ENCODE measurements around the gene TIMM22.

Gene TIMM22

DNA sequence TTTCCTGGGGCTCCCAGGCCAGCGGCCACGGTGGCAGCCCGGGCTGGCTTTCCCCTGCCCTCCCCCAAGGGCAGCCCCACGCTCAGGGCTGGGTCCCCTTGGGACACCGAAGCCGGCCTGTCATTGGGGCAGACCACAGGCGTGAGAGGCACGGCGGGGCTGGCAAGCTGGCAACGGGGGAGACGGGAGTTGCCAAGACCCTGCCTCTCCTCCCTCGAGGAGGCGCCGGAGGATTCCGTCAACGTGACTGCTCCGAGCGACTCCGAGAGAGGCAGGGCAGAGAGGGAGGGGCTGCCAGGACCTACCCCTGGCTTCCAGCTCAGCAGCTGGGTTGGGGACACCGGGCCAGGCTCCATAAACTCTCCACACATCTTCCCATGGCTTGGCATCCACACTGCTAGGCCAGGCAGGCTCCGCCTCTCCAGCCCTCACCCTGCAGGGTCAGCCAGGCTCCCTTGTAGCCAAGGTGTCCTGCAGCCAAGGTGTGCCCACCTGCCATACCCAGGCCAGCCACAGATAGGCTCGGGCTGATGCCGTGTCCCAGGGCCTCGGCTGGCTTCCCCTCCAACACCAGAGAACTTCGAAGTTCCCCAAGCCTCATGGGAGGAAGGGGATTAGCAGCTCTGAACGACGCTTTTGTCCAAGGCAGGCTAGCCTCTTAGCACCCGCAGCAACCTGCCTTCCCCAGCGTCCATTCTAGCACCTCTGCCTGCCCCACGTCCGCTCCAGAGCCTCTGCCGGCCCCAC is 25.5 kb downstream of the TIMM22 start:
- no peak for DNase-seq

DNA sequence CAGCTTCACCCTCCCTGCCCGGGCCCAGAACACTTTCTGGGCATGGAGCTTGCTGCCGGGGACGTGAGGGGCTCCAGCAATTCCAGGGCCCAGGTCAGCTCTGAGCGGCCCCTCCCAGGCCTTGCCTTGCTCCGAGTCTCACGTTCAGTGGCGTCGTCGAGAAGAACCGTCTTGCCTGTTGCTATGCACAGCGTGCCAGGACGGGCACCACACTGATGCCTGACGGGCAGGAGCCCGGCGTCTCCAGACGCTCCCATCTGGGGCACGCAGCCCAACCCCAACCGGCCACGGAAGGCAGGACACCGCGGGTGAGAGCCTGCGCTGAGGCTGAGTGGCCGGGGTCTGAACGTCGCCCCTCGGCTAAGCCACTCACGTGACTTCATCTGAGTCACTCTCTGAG is 27.1 kb downstream of the TIMM22 start:
- DNase-seq = no peak

DNA sequence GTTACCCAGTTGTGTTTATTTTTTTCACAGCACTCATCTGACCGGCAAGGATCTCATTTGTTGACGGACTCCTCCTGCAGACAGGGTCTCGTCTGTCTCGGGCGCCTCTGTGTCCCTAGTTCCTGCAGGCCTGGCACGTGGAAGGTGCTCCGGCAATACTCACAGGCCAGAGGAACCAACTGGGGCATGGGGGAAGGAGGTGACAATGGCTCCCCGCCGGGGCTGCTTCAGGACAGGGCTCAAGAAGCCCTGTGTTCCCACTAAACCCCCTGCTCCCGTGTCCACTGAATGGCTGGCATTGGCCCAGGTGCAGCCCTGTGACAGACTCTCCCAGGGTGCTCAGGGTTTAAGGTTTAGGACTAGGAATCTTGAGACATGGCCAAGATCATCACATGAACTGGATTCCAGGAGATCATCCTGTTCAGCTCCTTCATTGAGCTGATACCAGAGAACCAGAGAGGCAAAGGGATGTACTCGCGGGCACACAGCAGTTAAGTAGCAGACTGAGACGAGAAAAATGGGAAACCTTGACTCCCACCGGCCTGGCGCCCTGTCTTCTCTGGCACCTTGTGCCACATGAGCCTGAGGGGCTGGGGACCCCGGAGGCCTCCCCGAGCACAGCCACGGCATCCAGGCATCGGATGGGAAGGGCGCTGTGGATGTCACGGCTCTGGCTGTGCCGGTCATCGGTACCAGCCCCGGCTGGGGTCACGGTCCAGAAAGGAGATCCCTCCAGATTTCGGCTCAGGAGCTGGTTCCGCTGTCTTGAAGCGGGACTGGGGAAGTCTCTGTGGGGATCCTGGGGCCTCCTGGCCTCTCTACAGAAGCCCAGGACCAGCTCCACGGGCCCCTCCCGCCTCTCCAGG is 29.0 kb downstream of the TIMM22 start:
- DNase-seq = no peak

DNA sequence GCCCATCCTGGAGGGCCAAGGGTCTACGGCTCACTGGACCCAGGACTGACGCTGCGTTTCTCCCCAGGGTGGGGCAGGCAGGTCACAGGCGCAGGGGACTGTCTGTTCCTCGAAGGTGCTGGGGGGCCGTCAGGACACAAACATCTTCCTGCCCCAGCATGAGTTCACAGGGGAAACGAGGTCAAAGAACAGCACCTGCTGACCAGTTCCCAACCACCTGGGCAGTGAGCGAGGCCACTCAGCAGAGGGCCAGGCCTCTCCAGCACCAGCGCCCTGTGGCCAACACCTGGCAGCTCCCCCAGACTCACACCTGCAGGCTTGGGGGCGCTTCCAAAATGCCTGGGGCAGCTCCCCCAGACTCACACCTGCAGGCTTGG is 29.7 kb downstream of the TIMM22 start:
- DNase-seq = no peak

DNA sequence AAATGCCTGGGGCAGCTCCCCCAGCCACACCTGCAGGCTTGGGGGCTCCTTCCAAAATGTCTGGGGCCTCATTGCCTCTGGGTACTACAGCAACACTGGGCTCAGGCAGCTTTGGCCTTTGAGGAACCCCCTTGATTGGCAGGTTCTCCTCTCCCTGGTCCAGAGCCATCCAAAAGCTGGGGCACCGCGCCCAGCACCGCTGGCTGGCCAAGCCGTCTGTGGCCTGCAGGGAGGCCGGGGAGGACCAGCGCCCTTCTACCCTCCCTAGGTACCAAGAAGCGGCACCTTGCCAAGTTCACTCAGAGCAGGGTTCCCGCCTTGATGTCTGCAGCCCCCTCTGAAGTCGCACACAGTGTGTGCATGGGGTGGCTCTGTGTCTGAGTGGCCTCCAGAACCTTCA is 30.1 kb downstream of the TIMM22 start:
- no peak for DNase-seq

DNA sequence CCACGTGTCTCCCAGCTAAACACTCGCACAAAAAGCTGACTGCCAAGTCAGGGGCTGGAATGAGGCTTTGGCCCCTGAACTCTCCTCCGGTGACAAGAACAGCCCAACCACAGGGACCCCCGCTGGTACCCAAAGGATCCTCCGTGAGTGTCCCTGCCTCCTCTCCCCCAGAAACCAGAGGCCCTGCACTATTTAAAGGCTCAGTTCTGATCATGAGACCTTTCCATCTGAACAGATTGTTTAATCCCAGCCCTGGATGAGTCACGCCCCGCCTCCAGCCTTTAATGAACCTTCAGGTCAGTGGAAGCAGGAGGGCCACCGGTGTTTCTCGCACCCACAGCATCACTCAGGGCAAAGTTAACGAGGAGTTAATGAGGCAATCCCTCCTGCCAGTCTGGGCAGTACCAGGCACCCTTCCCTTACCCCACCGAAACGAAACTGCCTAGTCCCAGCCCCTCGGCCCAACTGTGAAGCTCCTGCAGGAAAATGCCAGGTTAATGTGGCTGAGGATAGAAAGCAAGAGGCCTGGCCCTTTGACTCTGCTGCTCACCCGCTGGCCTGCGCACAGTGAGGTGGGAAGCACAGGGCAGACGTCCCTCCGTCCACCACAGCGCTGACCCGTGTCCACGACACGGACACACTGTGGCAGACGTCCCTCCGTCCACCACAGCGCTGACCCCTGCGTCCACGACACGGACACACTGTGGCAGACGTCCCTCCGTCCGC is 32.4 kb downstream of the TIMM22 start:
- DNase-seq = peak; percentile 21

DNA sequence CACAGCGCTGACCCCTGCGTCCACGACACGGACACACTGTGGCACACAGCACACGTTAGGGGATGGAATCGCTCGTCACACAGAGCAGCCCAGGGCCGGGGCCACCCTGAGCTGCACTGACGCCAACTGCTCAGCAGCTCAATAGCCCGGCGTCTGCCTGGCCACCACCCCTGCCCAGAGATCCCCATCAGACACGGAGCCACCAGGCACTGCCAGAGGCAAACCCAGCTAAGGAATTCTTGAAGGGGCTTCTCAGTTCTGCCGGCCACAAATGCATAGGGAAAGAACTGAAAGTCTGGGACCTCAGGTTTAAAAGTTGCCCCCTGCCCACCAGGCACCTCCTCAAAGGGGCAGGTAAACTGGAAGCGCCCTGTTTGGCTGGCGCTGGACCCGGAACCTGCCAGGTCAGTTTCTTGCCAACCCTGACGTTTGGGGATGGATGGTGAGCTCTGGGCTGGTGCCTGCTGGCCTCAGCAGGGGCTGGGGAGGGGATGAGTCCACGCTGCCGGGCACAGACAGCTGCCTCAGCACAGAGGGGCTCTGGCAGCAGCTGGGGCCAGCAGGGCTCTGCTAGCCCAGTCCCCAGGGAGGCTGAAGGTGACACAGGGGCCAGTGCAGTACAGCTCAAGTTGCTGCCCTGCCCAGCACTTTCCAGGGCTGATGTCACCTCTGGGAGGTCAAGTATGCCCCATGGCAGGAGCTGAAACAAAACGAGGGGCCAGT is 33.2 kb downstream of the TIMM22 start:
- no peak for DNase-seq

DNA sequence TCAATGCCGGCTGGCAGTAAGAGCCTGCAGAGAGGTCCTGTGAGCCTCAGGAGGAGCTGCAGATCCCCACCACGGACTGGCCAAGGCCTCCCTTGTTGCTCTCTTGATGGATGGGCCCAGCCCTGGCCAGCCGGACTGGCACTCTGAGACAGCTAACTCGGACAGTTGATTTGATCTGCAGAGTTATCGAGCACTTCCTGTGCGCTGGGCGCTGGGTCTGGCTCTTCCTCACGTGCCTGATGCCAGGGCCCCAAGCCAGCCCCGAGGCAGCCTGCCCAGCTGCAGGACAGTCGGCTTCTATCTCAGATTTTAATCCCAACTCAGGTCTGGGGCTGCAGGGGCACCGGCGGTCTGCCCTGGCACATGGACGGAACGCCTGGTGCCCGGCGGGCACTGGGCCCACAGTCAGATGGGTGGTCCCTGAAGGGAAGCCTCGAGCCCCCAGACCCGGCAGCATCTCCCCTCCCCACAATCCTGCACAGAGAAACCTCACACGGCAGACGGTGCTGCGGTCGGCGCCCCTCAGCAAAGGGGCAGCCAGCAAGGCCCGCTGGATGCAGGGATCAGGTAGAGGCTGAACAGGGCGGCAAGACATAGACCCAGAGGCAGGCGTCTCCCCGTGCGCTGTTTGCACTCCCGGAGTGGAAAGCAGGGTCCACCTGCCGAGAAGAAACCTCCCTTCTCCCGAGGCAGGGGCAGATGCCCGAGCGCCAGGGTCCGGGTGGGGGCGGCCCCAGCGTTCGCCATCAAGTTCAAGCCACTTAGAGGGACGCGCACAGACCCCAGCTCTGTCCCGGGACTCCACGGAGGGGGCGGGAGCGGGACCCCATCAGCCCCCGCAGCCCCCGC is 34.0 kb downstream of the TIMM22 start:
- no peak for DNase-seq

DNA sequence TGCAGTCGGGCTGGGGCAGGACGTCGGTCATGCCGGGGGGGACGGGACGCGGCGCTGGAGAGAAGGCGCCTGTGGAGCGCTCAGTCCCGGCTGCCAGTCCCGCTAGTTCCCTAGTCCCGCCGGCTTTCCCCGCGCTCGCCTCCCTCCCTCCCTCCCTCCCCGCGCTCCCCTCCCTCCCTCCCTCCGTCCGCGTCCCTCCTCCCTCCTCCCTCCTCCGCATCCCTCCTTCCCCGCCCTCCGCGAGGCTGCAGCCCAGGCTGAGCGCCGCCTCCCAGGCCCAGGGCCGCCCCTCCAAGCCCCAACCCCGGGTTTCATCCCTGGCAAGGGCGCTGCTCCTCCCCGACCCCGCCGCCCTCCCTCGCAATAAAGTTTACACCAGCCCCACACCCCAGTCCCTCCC is 34.8 kb downstream of the TIMM22 start:
- no peak for DNase-seq

DNA sequence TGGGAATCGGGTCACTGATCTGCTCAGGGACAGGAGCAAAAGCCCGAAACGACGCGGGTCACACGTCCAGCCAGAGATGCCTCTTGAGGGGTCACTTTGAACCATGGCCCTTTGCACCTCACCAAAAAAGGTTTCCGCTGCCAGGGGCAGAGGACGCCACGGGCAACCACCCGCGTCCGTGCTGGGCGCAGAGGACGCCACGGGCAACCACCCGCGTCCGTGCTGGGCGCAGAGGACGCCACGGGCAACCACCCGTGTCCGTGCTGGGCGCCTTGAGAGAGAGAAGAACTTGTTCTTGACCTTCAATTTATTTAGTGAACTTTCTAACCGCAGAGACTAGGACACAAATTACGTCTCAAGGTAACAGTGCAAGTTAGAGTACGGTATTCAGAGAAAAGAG is 35.5 kb downstream of the TIMM22 start:
- DNase-seq = no peak

DNA sequence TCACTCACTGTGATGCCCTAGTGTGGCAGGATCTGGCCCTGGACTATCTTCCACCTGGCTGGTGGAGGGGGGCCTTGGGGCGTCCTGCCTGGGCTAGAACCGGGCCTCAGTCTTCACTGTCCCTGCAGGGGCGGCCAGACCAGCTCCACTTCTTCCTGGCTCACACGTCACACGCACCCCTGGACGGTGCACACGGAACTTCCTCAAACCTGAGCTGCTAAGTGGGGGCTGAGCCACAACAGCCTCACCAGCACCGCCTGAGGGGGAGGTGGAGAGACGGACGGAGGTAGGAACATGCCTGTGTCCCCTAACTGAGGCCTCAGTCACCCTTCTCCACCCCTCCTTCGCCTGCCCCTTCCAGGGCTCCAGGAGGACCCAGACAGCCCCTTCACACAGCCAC is 36.6 kb downstream of the TIMM22 start:
- no peak for DNase-seq

DNA sequence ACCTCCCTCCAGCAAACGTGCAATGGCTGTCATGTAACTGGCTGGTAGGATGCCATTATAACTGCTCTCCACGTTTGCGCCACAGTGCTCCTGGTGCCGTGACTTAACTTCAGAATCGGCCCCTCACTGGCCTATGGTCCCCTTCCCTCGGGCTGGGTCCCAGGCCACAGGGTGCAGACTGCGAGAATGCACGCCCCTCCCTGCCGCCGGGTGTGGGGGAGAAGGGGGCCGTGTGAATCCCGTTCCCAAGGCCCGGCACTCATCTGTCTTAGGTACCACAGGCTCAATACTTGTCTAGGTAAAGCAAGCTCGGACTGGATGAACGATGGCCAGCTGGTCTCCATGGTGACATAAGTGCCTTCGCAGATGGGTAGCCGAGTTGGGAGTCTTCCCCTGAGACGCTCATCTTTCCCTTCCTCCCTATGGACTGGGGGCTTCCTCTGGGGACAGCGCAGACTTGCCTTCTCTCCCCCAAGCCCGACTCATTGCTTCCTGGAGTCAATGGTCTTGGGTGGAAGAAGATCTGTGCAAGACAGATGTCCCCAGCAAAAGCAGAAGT is 37.8 kb downstream of the TIMM22 start:
- DNase-seq = no peak

DNA sequence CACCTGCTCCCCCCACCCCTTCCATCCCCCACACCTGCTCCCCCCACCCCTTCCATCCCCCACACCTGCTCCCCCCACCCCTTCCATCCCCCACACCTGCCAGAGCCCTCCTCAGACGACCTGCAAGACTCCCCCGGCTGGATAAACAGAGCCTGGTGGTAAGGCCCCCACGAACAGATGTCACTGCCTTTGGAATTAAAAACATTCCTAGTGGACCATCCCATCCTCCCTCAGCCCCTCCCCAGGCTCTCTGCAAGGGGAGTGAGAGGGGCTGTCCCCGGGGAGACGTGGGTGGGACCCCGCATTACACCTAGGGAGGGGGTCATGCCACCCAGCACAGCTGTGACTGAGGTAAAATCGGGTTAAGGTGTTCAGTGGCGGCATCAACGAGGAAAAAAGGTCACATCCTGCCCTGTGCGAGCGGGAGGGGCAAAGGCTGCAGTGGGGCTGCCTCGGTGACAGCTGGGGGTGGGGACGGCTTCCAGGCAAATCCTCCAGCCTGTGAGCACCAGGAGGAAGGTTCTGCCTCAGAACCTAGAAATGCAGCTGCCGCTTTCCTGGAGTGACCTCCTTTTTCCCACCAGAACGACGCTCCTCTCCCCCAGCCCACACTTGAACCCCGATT is 38.7 kb downstream of the TIMM22 start:
- no peak for DNase-seq

DNA sequence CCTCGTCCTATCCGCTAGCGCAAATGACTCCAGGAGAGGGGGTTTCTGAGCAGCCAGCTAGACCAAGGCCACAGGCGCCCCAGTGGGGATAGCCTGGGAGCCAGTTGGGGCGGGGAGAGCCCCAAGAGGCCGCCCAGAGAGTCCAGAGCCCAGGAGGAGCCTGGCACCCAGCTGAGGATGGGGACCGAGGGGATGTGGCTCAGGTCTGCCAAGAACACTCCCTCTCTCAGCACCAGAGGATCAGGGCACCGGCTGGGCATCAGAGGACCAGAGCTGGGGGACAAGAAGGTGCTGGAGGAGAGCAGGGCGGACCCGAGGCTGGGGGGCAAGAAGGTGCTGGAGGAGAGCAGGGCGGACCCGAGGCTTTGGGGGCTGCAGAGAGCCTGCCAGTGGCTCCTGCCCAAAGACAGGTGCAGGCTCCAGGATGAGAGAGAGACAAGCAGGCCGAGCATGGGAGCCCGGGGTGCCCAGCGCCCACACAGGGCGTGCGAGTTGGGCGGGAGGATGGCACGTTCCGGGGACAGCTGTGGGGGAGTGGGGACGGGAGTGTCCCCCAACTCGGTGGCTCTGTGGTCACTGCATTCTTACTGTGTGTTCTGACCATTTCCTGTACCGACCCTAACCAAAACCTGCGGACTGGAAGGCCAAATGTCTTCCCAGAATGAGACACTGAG is 39.4 kb downstream of the TIMM22 start:
- DNase-seq = no peak

DNA sequence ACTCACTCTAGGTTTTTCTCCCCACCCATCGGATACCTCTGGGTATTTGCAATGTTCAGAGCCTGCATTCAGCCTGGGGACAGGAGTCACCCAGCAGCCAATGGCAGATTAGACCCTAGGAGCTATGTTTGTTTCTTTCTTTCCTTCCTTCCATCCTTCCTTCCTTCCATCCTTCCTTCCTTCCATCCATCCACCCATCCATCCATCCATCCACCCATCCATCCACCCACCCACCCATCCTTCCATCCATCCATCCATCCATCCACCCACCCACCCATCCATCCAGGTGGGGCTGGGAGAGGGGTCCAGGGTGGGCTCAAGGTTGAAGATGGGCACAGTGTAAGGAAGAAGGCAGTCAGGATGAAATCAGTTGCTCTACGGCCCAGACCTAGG is 39.9 kb downstream of the TIMM22 start:
- no peak for DNase-seq

DNA sequence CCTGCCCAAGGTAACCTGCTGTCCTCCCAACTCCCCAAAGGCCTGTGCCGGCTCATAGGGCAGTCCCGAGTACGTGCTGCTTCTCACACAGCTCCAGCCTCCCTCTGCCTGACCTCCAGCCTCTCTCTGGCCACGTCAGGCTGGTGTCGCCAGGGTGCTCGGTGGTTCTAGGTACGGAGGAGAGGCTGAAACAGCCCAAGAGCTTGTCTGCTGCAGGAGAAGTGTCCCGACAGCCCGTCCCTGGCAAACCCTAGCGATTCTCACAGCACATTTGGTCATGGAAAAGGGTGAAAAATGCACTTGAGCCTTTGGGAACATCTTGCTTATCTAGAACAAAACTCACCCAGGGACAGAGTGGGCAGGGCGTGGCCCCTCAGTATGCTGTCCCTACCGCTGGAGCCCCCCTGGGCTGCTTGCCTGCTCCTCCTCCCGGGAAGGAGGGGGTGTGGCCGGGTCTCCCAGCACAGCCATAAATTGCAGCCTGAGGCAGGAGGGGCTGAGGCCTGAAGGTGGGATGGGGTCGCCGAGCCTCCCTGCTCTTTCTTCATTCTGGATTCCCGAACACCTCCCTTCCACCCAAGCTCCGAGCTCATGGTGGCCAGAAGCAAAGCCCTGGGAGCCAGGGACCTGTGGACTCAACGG is 40.4 kb downstream of the TIMM22 start:
- no peak for DNase-seq

DNA sequence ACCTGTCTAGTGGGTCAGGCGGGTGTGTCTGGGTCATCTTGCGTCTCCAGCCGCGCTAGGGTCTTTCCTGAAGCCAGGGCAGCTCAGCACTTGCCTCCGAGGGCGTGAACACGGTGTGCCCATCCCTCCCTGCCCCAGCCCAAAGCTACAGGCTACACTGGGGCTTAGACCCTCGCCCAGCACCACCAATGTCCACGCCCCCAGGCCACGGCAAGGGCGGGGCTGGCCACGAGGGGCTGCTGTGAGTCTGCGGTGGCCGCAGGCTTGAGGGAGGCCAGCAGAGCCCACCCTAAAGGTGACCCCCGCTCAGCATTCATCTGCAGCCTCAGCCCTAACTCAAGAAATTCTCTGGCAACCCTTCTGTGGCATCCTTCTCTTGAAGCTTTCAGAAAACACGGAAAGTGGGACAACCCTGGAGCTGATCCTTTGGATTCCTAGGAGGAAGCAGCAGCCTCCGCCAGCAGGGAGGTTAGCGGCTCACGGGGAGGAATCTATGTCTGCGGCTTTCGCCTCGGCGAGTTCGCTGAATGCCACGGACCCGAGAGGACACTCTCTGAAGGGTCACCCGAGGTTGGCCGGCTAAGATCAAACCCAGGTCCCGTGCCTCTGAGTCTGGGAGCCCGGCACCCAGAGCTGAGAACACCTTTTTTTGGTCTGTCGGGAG is 41.7 kb downstream of the TIMM22 start:
- no peak for DNase-seq

DNA sequence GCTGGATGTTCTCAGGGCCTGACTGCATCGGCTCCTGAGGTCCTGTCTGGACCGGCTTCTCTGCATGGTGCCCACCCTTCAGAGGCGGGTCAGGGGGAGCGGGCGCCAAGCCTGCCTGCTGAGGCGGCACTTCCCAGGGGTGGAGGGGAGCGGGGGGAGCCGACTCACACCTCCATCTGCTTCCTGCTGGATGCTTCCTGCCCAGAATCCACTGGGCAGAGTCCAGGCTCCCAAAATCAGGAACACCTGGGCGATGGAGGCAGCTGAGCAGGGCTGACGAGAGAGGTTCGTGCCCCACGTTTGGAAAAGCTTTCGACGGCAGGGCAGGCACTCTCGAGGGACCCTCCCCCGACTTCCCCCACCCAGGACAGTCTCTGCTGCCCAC is 42.2 kb downstream of the TIMM22 start:
- no peak for DNase-seq

DNA sequence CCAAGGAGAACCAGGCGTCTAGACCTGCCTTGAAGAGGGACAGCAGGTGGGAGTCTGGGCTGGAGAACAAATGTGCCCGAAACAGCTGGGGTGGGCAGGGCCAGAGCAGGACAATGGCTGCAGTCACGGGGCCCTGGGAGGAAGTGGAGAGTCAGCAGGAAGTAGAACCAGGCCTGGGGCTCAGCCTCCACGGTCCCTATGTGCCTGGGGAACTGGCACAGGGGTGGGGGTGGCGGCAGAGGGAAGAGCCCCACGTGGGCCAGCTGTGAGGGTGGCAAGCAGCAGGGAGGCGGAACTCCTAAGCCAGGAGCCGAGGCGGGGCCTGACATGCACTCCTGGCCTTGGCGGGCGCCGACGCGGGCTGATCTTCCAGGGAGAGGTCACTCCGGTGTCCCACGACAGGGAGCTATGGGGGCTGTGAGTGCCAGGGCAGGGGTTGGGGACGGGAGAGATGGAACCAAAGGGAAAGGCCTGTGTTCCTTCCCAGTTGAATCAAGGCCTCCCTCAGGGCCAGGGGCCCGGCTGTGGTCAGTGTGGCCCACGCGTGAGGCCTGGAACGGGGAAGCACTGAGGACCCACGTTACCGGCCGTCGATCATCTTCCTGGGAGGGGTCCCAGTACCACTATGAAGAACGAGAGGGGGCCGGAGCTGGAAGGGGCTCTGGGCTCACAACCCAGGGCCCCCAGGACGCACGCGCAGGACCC is 42.7 kb downstream of the TIMM22 start:
- peak; percentile 95 for DNase-seq
